T-helper 2 cell (primary cell): Measurements from ENCODE around the gene SAP30.

Experiments
- DNase-seq, 5 experiments: peaks; one replicate each; pipeline versions ENCODE4 v3.0.0 to v3.0.0-alpha.2; 2012 to 2022
- total RNA-seq, 2 donors: gene quantifications; one replicate each; lab custom pipeline; 2026; lab: John Stamatoyannopoulos, UW

Gene SAP30
- total RNA-seq: 7.5 to 9.6 reads per million in 2 donors

- DNase-seq: peak; percentile 89 to 99 (median 95)
Observed at GRCh38 chr4:173370477-173371291, at the start of gene SAP30. SAP30 (plus strand) TSS chr4:173370954; CDS start chr4:173371183, 229 bp downstream.

GRCh38 chr4:173325007-173325736 is 45.6 kb upstream of the SAP30 start:
- DNase-seq: no peak

- no peak for DNase-seq
Observed at GRCh38 chr4:173328236-173328901, 42.4 kb upstream of the SAP30 start.

- DNase-seq: no peak
Observed at GRCh38 chr4:173330590-173330989, 40.2 kb upstream of the SAP30 start.

GRCh38 chr4:173332021-173332487 is 38.7 kb upstream of the SAP30 start:
- peak in 1 of 5 experiments; percentile 70 for DNase-seq

- peak in 2 of 5 experiments; percentile 3 to 45 for DNase-seq
Observed at GRCh38 chr4:173332963-173333657, 37.6 kb upstream of the SAP30 start.

GRCh38 chr4:173333658-173334084 is 37.1 kb upstream of the SAP30 start:
- peak in 3 of 5 experiments; percentile 27 to 70 (median 37) for DNase-seq

- peak; percentile 97 to 100 (median 99) for DNase-seq
Observed at GRCh38 chr4:173334085-173334890, 36.5 kb upstream of the SAP30 start, which contains the start of gene HMGB2. HMGB2 (minus strand) TSS chr4:173334358; CDS start chr4:173333649, 709 bp downstream.

GRCh38 chr4:173334891-173335752 is 35.6 kb upstream of the SAP30 start:
- peak in 4 of 5 experiments; percentile 3 to 79 (median 12) for DNase-seq

- DNase-seq: no peak
Observed at GRCh38 chr4:173337463-173337862, 33.3 kb upstream of the SAP30 start.

GRCh38 chr4:173343832-173344397 is 26.8 kb upstream of the SAP30 start:
- no peak for DNase-seq

- DNase-seq: peak in 1 of 5 experiments; percentile 16
Observed at GRCh38 chr4:173345648-173346047, 25.1 kb upstream of the SAP30 start.

GRCh38 chr4:173346074-173346473 is 24.7 kb upstream of the SAP30 start:
- DNase-seq: no peak

- no peak for DNase-seq
Observed at GRCh38 chr4:173347467-173347866, 23.3 kb upstream of the SAP30 start.

GRCh38 chr4:173357939-173358338 is 12.8 kb upstream of the SAP30 start:
- no peak for DNase-seq

GRCh38 chr4:173360587-173361221 is 10.1 kb upstream of the SAP30 start:
- DNase-seq: no peak

GRCh38 chr4:173362666-173363065 is 8.1 kb upstream of the SAP30 start:
- no peak for DNase-seq

GRCh38 chr4:173365359-173365996 is 5.3 kb upstream of the SAP30 start:
- DNase-seq: peak in 1 of 5 experiments; percentile 46

- DNase-seq: peak in 1 of 5 experiments; percentile 85
Observed at GRCh38 chr4:173367285-173367684, 3.5 kb upstream of the SAP30 start.
